Duodenal mucosa (tissue), 2 donors: ENCODE results near the gene FBXL14.

ENCODE experiments used
- H3K27ac ChIP-seq: one replicate; pipeline ENCODE4 v1.7.0; 2013; ENCODE audit warnings: low read depth, low read length
- H3K27me3 ChIP-seq, 2 donors: one replicate each; pipeline ENCODE4 v1.7.0; 2013; ENCODE audit warnings: low read length in 2 of 2, control low read depth in 1 of 2; ENCODE audit not compliant: insufficient read depth in 2 of 2, control insufficient read depth in 1 of 2
- H3K36me3 ChIP-seq, 2 donors: one replicate each; pipeline ENCODE4 v1.7.0; 2013; ENCODE audit warnings: low read length in 2 of 2, control low read depth in 1 of 2; ENCODE audit not compliant: insufficient read depth in 2 of 2, control insufficient read depth in 1 of 2
- H3K4me1 ChIP-seq, 2 donors: one replicate each; pipeline ENCODE4 v1.7.0; 2013; ENCODE audit warnings: low read length in 2 of 2, control low read depth in 1 of 2; ENCODE audit not compliant: insufficient read depth in 2 of 2, control insufficient read depth in 1 of 2
- H3K4me3 ChIP-seq, 2 donors: one replicate each; pipeline ENCODE4 v1.7.0; 2013; ENCODE audit warnings: low read length in 2 of 2, low read depth in 1 of 2
- H3K9ac ChIP-seq, 2 donors: one replicate each; pipeline ENCODE4 v1.7.0; 2013; ENCODE audit warnings: low read length in 2 of 2, low read depth in 1 of 2
- H3K9me3 ChIP-seq, 2 donors: one replicate each; pipeline ENCODE4 v1.7.0; 2013; ENCODE audit warnings: low read length in 2 of 2, control low read depth in 1 of 2; ENCODE audit not compliant: control insufficient read depth in 1 of 2

The FBXL14 gene

DNA sequence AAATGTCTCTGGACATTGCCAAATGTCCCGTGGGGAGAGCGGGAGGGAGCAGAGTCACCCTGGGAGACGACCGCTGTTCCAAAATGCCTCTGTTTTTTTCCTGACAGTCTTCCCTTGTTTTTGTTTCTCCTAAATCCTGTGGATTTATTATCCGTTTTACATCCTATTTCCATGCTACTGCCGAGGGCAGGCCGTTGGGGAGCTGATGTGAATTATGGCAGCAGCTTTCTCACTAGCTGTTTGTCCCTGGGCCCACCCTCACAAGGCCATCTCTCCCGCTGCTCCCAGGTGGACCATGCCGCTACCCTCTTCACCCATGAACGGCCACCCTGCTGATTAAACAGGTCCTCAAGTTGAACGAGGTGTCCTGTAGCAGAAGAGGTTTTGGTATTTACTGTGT lies 55.2 kb downstream of the FBXL14 start:
- H3K27me3 ChIP-seq: peaks cover 23 to 28% of the 10 kb centered on the region in 2 donors
- H3K4me3 ChIP-seq: no peak overlapping the region
- H3K27ac ChIP-seq: no peak overlapping the region
- peaks cover 0 to 3% of the 10 kb centered on the region in 2 donors for H3K4me1 ChIP-seq
- no peak overlapping the region for H3K9ac ChIP-seq
- H3K36me3 ChIP-seq: no peaks in the 10 kb centered on the region
- no peaks in the 10 kb centered on the region for H3K9me3 ChIP-seq

DNA sequence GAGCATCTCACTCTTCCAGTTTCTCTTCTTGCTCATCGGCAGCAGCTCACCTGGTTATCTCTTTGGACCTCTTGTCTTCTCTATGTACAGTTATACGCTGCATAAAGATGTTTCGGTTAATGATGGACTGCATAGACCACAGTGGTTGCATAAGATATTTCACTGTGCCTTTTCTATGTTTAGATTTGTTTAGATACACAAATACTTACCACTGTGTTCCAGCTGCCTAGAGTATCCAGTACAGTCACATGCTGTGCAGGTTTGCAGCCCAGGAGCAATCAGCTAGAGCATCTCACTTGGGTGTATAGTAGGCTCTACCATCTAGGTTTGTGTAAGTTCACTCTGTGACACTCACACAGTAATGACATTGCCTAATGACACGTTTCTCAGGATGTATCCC lies 57.6 kb downstream of the FBXL14 start:
- peaks cover 46% of the 10 kb centered on the region in 2 donors for H3K27me3 ChIP-seq
- H3K4me3 ChIP-seq: no peak overlapping the region
- no peaks in the 10 kb centered on the region for H3K36me3 ChIP-seq
- H3K27ac ChIP-seq: no peak overlapping the region
- peaks cover 0 to 13% of the 10 kb centered on the region in 2 donors for H3K4me1 ChIP-seq
- no peak overlapping the region for H3K9ac ChIP-seq
- H3K9me3 ChIP-seq: no peaks in the 10 kb centered on the region

DNA sequence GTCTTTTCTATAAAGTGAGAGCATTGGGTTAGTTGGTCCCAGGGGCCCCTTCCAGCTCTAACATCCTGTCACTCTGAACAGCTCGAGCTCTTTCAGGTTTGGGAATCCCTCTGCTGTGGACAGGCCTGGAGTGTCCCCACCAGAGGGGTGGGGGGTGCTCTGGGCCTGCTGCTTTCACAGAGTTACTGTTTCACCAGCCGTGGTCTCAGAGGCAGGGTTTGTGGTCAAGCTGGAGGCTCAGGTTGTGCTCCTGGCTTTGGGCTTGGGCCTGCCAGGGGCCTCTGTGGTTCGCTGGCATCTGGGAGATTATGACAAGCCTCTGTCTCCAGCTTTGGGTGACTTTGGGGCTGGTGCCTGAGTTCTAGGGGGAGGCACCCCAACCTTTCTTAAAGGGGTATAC lies 59.6 kb downstream of the FBXL14 start:
- no peak overlapping the region for H3K27ac ChIP-seq
- no peaks in the 10 kb centered on the region for H3K9me3 ChIP-seq
- no peaks in the 10 kb centered on the region for H3K36me3 ChIP-seq
- H3K4me1 ChIP-seq: peaks cover 0 to 19% of the 10 kb centered on the region in 2 donors
- peaks cover 53 to 55% of the 10 kb centered on the region in 2 donors for H3K27me3 ChIP-seq
- no peak overlapping the region for H3K4me3 ChIP-seq
- H3K9ac ChIP-seq: no peak overlapping the region

DNA sequence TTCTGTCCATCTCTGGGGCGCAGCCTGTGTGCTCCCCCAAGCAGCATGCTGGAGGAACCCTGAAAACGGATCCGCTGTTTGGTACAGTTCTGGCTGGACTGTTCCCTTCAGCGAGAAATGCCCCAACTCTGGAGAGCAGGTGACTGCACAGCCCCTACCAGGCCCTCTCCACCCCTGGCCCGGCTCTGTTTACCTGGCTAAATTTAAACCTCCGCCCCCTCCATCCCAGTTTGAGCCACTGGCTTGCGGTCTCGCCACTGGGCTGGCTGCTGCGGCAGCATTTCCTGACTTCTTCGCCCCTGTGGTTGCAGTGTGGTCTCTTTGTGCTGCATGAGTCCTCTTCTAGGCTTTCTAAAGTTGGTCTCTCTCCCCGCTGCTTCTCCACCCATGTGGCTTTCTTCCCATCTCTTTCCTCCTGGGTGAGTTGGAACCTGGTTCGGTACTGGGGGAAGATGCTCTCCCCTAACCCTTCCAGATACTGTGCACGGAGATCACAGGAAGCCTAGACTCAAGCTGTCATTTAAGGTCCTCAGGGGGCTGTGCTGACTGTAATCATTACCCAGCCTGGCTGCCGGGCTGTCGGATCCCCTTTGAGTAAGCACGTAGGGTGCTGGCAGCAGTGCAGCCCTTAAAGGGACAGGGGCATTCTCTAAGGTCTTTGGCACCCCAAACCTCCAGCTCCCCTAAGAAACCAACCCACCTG lies 60.6 kb downstream of the FBXL14 start:
- Histone ChIP-seq H3K4me3 (peak overlapping the region; percentile 26 to 48), H3K4me1 (peaks cover 0 to 19% of the 10 kb centered on the region in 2 donors), H3K9ac (no peak overlapping the region), H3K9me3 (no peaks in the 10 kb centered on the region), H3K27ac (no peak overlapping the region), H3K27me3 (peaks cover 57 to 59% of the 10 kb centered on the region in 2 donors), H3K36me3 (no peaks in the 10 kb centered on the region)

DNA sequence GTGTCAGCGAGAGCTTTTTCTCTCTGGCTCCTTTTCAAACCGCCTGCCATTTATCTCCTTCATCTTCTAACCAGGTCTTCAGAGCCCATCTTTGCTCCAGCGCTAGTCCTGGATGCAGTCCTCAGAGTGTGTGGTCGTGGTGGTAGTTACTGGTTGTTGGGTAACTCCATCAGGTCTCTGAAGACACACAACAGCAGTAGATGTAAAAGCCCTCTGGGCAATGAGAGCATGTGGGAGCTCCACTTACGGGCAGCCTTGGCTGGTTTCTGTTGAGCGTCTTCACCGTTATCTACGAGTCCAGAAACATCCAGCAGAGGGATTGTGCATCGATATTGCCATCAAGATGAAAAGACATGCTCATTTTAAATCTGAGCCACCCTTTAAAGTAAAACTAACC lies 61.2 kb downstream of the FBXL14 start:
- peak overlapping the region; percentile 26 to 48 for H3K4me3 ChIP-seq
- H3K9ac ChIP-seq: peak overlapping the region in 1 of 2 donors; percentile 32
- peaks cover 57 to 60% of the 10 kb centered on the region in 2 donors for H3K27me3 ChIP-seq
- H3K4me1 ChIP-seq: peaks cover 0 to 19% of the 10 kb centered on the region in 2 donors
- no peaks in the 10 kb centered on the region for H3K36me3 ChIP-seq
- no peak overlapping the region for H3K27ac ChIP-seq
- H3K9me3 ChIP-seq: no peaks in the 10 kb centered on the region

DNA sequence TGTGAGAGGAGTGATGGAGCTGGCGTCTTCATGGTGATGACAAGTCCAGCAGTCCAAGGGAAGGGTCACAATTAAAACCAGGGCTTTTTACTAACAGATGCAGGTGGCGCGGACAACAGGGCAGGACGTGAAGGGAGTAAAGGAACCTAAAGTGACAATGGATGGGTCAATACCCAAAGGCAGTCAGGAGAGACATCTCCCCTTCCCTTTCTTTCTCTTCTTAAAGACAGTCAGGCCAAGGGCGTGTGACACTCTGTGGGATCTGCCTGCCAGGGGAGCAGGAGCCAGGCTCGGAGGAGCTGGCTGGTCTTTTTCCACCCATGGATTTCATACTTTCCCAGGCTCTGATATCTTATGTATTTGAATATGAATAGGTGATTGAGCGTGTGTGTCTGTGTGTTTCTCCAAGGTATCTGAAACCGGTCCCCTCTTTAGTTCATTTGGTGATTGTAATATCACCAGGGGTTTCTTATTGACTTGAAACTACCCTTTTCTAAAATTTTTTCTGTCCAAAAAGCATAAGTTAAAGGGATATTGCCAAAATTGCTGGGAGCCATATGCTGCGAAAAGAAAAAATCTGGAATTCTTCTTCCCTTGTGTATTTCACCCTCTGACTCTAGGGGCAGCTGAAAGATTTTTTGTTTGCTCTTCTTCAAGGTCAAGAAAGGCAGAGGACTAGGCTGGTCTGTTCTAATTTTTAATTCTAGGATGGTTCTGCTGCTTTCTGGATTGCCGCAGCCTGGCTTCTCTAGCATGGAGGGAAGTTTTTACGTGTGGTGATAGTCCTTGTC lies 61.8 kb downstream of the FBXL14 start:
- no peak overlapping the region for H3K27ac ChIP-seq
- peak overlapping the region in 1 of 2 donors; percentile 61 for H3K4me3 ChIP-seq

DNA sequence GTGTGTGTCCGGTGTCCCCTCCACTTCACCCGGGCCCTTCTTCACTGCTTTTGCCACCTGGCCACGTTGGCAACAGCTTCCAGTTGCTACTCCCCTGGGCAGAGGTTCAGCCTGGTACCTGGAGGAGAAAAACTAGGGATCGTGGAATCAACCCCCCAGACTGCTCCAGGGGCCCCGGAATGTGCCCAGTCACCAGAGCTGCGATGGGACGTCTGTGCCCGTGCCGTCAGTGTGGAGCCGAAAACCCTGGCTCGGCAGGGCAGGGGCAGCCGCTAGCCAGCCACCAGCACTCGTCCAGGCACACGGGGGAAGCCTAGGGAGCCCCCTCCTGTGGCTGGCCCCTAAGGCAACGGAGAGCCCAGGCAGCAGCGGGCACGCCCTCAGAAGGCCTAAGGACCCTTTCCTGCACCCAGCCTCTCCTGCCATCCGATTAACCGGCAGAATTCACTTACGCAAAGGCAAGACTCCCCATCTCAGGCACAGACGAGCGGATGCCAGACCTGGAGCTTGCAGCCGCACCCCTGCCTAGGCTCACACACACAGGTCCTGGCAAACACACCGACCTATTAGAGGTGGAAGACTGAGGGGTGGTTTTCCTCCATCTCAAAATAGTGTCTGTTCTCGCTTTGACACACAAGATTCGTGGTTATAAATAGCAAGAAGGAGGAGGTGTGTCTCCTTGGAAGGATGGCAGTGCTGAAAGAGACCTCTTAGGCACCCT lies 62.6 kb downstream of the FBXL14 start:
- Histone ChIP-seq H3K4me3 (peak overlapping the region; percentile 55 to 61), H3K27me3 (peaks cover 57% of the 10 kb centered on the region in 2 donors), H3K9me3 (no peaks in the 10 kb centered on the region), H3K36me3 (no peaks in the 10 kb centered on the region), H3K4me1 (peaks cover 0 to 19% of the 10 kb centered on the region in 2 donors), H3K27ac (no peak overlapping the region), H3K9ac (peak overlapping the region in 1 of 2 donors; percentile 33)

More for the DNA sequence above, 61.8 kb downstream of the FBXL14 start:
- Histone ChIP-seq H3K4me1 (peaks cover 0 to 19% of the 10 kb centered on the region in 2 donors), H3K27me3 (peaks cover 57 to 59% of the 10 kb centered on the region in 2 donors), H3K36me3 (no peaks in the 10 kb centered on the region), H3K9me3 (no peaks in the 10 kb centered on the region), H3K9ac (peak overlapping the region in 1 of 2 donors; percentile 32)

DNA sequence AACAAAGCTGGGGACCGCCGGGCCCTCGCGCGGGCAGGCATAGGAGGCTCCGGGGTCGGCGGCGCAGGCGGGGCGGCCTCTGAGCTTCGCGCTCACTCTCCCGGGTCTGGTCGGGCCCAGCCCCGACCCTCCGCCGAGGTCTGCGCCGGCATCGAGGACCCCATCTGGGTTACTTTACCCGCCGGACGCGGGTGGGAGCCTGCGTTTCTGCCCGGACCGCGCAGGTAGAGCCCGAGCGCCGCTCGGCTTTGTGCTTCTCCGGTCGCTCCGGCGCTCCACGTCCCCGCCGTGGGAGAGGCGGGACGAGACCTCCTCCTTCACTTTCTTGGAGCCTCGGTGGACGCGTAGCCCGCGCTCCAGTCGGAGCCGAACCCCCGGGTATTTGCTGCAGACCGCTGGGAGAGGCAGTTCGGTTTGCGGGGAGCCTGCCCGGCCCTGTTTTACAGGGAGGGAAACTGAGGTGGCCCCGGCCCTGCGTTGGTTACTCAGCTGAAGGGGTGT lies 63.2 kb downstream of the FBXL14 start:
- H3K9me3 ChIP-seq: no peaks in the 10 kb centered on the region
- peaks cover 0 to 19% of the 10 kb centered on the region in 2 donors for H3K4me1 ChIP-seq
- H3K4me3 ChIP-seq: peak overlapping the region; percentile 55 to 61
- peak overlapping the region; percentile 20 for H3K27ac ChIP-seq
- peaks cover 56 to 57% of the 10 kb centered on the region in 2 donors for H3K27me3 ChIP-seq
- peak overlapping the region in 1 of 2 donors; percentile 33 for H3K9ac ChIP-seq
- no peaks in the 10 kb centered on the region for H3K36me3 ChIP-seq

DNA sequence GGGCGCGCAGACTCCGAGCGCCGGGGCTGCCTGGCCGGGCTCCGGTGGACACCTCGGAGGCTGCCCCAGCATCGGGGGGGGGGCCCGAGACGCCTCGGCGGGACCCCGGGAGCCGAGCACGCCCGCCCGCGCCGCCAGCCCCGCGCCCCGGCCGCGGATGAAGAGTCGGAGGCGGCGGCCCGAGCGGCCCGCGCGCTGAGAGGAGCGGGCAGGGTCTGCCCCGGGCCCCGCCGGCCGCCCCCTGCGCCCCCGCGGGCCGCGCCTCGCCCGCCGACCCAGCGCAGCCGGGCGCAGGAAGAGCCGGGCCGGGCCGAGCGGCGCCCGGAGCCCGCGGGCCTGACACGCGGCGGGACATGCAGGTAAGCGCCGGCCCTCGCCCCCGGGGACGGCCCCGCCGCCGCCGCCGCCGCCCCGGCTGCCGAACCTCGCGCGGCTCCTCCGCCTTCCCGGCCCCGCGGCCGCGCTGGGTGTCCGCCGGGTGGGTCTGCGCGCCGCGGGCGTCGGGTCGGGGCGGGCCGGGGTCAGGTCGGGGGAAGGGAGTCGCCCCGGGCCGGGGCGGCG lies 63.7 kb downstream of the FBXL14 start:
- peaks cover 54 to 56% of the 10 kb centered on the region in 2 donors for H3K27me3 ChIP-seq
- H3K36me3 ChIP-seq: no peaks in the 10 kb centered on the region
- H3K27ac ChIP-seq: no peak overlapping the region
- H3K9ac ChIP-seq: no peak overlapping the region
- peak overlapping the region in 1 of 2 donors; percentile 61 for H3K4me3 ChIP-seq
- peaks cover 0 to 19% of the 10 kb centered on the region in 2 donors for H3K4me1 ChIP-seq
- no peaks in the 10 kb centered on the region for H3K9me3 ChIP-seq
